ENCODE results near the gene GPR162. TPM values are rescaled to one million over a fixed set of nuclear protein-coding genes. Genes with fewer than 3 reads are reported as not detected.

Gene GPR162, protein sequence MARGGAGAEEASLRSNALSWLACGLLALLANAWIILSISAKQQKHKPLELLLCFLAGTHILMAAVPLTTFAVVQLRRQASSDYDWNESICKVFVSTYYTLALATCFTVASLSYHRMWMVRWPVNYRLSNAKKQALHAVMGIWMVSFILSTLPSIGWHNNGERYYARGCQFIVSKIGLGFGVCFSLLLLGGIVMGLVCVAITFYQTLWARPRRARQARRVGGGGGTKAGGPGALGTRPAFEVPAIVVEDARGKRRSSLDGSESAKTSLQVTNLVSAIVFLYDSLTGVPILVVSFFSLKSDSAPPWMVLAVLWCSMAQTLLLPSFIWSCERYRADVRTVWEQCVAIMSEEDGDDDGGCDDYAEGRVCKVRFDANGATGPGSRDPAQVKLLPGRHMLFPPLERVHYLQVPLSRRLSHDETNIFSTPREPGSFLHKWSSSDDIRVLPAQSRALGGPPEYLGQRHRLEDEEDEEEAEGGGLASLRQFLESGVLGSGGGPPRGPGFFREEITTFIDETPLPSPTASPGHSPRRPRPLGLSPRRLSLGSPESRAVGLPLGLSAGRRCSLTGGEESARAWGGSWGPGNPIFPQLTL
- 1 to 10 TPM in 3 of 4 donors, not detected in 1; 1.3 to 2.3 (median 1.5) TPM for total RNA-seq

DNA sequence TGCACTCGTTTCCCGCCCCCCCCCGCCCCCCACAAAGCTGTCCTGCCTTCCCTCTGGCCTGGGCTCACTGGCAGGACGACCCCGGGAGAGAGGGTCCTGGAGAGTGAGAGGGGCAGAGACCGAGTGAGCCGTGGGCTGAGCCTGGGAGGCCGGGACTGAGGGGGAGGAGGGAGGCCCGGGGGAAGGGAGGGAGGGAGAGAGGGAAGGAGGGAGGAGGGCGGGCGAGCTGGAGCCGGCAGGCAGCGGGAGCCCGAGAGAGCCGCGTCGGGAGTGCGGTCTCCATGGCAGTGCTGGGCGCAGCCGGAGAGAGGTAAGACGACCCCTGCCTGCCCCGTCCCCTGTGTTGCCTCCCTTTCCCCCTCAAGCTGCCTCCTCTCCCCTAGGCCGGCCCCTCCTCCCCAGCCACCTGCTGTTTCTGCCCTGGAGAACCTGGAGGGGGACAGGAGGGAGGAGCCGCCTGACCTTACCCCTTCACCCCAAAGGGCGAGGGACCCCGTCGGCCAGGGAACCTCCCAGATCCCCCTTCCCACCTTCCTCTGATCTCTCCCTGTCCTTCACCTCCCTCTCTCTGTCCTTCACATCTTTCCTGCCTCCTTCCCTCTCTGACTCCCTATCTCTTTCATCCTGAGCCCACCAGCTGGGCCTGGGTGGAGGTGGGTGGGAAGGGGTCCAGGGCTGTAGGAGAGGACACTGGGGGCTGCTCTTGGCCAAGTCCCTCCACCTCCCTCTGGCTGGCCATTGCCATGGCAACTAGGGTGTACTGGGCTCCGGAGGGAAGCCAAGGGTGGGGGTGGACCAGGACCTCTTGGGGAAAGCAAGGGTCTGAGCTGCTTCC is at the start of gene GPR162:
TSS of gene GPR162 (plus strand) at position 231 of the 835 bp plus-strand sequence. CDS start 2,078 bp downstream, outside the sequence.
- DNase-seq, result no peak

DNA sequence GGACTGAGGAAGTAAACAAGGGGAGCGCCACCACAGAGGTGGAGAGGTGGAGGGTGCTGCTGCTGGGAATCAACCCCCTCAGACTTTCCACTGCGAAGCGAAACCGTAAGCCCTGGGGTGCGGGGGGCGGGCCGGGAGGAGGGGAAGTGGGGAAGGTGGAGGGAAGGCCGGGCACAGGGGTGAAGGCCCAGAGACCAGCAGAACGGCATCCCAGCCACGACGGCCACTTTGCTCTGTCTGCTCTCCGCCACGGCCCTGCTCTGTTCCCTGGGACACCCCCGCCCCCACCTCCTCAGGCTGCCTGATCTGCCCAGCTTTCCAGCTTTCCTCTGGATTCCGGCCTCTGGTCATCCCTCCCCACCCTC is 49.3 kb upstream of the GPR162 start, which contains the start of gene LAG3:
TSS of gene LAG3 (plus strand) at position 190 of the 365 bp plus-strand sequence. CDS start 333 bp downstream, outside the sequence.
- no peak for TF ChIP-seq POLR2A (IDR thresholded peaks at IDR 0.05)
- TF ChIP-seq, protein P1, sequence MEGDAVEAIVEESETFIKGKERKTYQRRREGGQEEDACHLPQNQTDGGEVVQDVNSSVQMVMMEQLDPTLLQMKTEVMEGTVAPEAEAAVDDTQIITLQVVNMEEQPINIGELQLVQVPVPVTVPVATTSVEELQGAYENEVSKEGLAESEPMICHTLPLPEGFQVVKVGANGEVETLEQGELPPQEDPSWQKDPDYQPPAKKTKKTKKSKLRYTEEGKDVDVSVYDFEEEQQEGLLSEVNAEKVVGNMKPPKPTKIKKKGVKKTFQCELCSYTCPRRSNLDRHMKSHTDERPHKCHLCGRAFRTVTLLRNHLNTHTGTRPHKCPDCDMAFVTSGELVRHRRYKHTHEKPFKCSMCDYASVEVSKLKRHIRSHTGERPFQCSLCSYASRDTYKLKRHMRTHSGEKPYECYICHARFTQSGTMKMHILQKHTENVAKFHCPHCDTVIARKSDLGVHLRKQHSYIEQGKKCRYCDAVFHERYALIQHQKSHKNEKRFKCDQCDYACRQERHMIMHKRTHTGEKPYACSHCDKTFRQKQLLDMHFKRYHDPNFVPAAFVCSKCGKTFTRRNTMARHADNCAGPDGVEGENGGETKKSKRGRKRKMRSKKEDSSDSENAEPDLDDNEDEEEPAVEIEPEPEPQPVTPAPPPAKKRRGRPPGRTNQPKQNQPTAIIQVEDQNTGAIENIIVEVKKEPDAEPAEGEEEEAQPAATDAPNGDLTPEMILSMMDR (IDR thresholded peaks at IDR 0.05), result no peak

More for the DNA sequence above, at the start of gene GPR162:
- intact Hi-C loops (cut with DNase I), result no loop called here
- H3K36me3 ChIP-seq, result no peaks in the 10 kb centered on the region
- WGBS, 2 donors, result 2 to 7% methylated on average over 14 to 16 of the region's 28 CpGs
- no peaks in the 10 kb centered on the region for H3K9me3 ChIP-seq
- H3K4me3 ChIP-seq, result peak within 1 kb of the TSS; percentile 16 to 59 (median 41)
- H3K27ac ChIP-seq, result peak within 1 kb of the TSS; percentile 27 to 66 (median 51)
- TF ChIP-seq POLR2A (IDR thresholded peaks at IDR 0.05), result no peak
- TF ChIP-seq, protein P1 (IDR thresholded peaks at IDR 0.05), result no peak
- H3K4me1 ChIP-seq, result peaks cover 7 to 35% (median 10%) of the 10 kb centered on the region in 3 donors
- peaks cover 0 to 69% (median 5%) of the 10 kb centered on the region in 4 donors for H3K27me3 ChIP-seq

DNA sequence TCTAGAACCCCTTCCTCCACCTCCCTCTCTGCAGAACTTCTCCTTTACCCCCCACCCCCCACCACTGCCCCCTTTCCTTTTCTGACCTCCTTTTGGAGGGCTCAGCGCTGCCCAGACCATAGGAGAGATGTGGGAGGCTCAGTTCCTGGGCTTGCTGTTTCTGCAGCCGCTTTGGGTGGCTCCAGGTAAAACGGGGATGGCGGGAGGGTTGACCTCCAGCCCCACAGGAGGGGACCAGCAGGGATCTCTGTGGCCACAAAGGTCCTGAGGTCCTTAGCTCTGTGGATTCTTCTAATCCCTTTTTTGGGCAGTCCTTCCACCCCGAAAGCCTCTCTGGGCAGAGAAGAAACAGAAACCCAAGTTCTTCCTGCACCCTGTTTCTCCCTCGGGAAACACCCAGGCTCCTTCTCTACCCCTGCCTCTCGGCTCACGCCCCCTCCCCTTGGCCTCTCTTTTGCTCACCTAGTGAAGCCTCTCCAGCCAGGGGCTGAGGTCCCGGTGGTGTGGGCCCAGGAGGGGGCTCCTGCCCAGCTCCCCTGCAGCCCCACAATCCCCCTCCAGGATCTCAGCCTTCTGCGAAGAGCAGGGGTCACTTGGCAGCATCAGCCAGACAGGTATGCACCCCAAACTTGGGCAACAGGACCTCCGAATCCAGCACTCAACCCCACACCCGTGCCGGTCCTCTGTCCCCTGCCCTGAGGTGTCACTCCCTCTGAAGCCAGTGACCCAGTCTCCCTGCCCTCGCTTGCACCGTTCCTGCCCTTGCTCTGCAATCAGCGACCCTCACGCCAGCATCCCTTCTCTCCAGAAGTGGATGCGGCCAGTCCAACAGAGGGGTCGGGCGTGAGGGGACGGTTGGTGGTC is 48.7 kb upstream of the GPR162 start:
- TF ChIP-seq, protein P1 (IDR thresholded peaks at IDR 0.05), result no peak
- intact Hi-C loops (cut with DNase I), result no loop called here
- Histone ChIP-seq H3K4me1 (peaks cover 38 to 64% (median 41%) of the 10 kb centered on the region in 3 donors), H3K9me3 (no peaks in the 10 kb centered on the region), H3K27ac (peak overlapping the region in 3 of 4 donors; percentile 20 to 99 (median 49)), H3K27me3 (peaks cover 0 to 12% (median 0%) of the 10 kb centered on the region in 4 donors), H3K4me3 (peak overlapping the region; percentile 6 to 58 (median 30)), H3K36me3 (peaks cover 4 to 21% (median 4%) of the 10 kb centered on the region in 3 donors)
- 60 to 68% methylated on average over 10 of the region's 21 CpGs for WGBS, 2 donors
- no peak for DNase-seq

More for the DNA sequence above, 49.3 kb upstream of the GPR162 start, which contains the start of gene LAG3:
- peak within 1 kb of the TSS in 3 of 4 donors; percentile 49 to 99 (median 99) for H3K27ac ChIP-seq
- WGBS, 2 donors, result 55 to 57% methylated on average over 13 to 15 of the region's 15 CpGs
- peaks cover 0 to 9% (median 0%) of the 10 kb centered on the region in 4 donors for H3K27me3 ChIP-seq
- DNase-seq, result no peak
- intact Hi-C loops (cut with DNase I), result no loop called here
- no peaks in the 10 kb centered on the region for H3K9me3 ChIP-seq
- H3K4me1 ChIP-seq, result peaks cover 38 to 68% (median 40%) of the 10 kb centered on the region in 3 donors
- peak within 1 kb of the TSS; percentile 6 to 58 (median 30) for H3K4me3 ChIP-seq
- peaks cover 4 to 21% (median 4%) of the 10 kb centered on the region in 3 donors for H3K36me3 ChIP-seq

DNA sequence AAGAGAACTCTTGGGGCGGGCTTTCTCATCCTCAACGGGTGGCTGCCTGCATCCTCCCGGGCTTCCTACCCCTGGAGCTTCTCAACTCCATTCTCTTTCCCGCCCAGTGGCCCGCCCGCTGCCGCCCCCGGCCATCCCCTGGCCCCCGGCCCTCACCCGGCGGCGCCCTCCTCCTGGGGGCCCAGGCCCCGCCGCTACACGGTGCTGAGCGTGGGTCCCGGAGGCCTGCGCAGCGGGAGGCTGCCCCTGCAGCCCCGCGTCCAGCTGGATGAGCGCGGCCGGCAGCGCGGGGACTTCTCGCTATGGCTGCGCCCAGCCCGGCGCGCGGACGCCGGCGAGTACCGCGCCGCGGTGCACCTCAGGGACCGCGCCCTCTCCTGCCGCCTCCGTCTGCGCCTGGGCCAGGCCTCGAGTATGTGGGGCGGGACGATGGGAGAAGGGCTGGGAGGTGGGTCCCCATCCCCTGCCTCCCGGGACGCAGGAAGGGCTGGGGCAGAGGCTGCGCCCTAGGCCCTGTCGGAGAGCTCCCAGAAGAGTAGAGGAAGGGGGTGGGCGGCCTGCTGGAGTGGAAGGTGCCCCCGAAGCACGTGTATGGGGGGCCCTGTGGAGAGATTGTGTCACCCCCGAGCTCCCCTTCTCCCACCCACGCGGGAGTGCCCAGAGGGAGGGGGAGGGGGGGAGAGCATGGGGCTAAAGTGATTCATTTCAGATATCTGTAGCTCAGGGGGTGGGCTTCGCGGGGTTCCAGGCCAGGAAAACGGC is 47.9 kb upstream of the GPR162 start:
- peaks cover 38 to 64% (median 40%) of the 10 kb centered on the region in 3 donors for H3K4me1 ChIP-seq
- peak overlapping the region; percentile 20 to 99 (median 41) for H3K27ac ChIP-seq
- no peak for TF ChIP-seq POLR2A (IDR thresholded peaks at IDR 0.05)
- TF ChIP-seq, protein P1 (IDR thresholded peaks at IDR 0.05), result no peak
- intact Hi-C loops (cut with DNase I), result no loop called here
- H3K36me3 ChIP-seq, result peaks cover 4 to 21% (median 4%) of the 10 kb centered on the region in 3 donors
- H3K9me3 ChIP-seq, result no peaks in the 10 kb centered on the region
- peak overlapping the region; percentile 6 to 58 (median 30) for H3K4me3 ChIP-seq
- H3K27me3 ChIP-seq, result peaks cover 0 to 13% (median 0%) of the 10 kb centered on the region in 4 donors
- DNase-seq, result no peak
- WGBS, 2 donors, result 29 to 45% methylated on average over 3 to 11 of the region's 60 CpGs

Data from esophagus squamous epithelium (tissue), 5 donors.